ENCODE results near the gene ADRA2A.

Gene ADRA2A

DNA sequence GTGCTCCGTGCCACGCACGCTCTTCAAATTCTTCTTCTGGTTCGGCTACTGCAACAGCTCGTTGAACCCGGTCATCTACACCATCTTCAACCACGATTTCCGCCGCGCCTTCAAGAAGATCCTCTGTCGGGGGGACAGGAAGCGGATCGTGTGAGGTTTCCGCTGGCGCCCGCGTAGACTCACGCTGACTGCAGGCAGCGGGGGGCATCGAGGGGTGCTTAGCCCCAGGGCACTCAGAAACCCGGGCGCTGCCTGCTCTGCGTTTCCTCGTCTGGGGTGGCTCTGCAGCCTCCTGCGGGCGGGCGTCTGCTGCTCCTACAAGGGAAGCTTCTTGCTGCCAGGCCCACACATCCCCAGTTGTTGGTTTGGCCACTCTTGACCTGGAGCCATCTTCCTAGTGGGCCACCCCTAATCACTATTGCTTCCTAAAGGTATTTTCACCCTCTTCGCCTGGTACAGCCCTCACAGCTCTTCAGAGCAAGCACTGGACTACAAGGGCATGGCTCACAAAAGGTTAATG lies 2.5 kb downstream of the ADRA2A start:
- DNase-seq (ENCODE audit: low read depth, low spot score), result no peak

DNA sequence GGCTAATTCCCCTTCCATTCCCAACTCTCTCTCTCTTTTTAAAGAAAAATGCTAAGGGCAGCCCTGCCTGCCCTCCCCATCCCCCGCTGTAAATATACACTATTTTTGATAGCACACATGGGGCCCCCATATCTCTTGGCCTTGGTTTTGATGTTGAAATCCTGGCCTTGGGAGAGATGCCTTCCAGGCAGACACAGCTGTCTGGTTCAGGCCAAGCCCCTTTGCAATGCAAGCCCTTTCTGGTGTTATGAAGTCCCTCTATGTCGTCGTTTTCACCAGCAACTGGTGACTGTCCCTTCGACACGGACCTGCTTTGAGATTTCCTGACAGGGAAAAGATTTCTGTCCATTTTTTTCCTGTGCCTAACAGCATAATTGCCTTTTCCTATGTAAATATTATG lies 3.0 kb downstream of the ADRA2A start:
- H3K9me3 ChIP-seq (ENCODE audit: insufficient read depth, low read length), result peaks cover 5% of the 10 kb centered on the region; the same call in 1 of the 2 replicates
- no peak overlapping the region for H3K4me3 ChIP-seq (ENCODE audit: insufficient read length, low read depth)
- H3K4me1 ChIP-seq (ENCODE audit: insufficient read depth, insufficient read length), result peaks cover 6% of the 10 kb centered on the region
- no peaks in the 10 kb centered on the region for H3K36me3 ChIP-seq (ENCODE audit: insufficient read depth, insufficient read length, low read length)
- DNase-seq (ENCODE audit: low read depth, low spot score), result no peak
- TF ChIP-seq ZNF274 (IDR thresholded peaks at IDR 0.05; ENCODE audit: low read depth, low read length) (no peak), YY1 (IDR thresholded peaks at IDR 0.05; ENCODE audit: insufficient read depth, insufficient read length) (no peak), SUZ12 (IDR thresholded peaks at IDR 0.05; ENCODE audit: extremely low read depth, insufficient read depth, insufficient read length) (no peak)
- H3K9ac ChIP-seq (ENCODE audit: insufficient read length, low read depth), result no peak overlapping the region
- peaks cover 15% of the 10 kb centered on the region for H3K27me3 ChIP-seq (ENCODE audit: insufficient read depth, insufficient read length)

More for the DNA sequence above, 2.5 kb downstream of the ADRA2A start:
- Histone ChIP-seq H3K4me1 (ENCODE audit: insufficient read depth, insufficient read length) (peaks cover 6% of the 10 kb centered on the region), H3K4me3 (ENCODE audit: insufficient read length, low read depth) (no peak overlapping the region), H3K9me3 (ENCODE audit: insufficient read depth, low read length) (peaks cover 5% of the 10 kb centered on the region; the same call in 1 of the 2 replicates), H3K9ac (ENCODE audit: insufficient read length, low read depth) (no peak overlapping the region), H3K36me3 (ENCODE audit: insufficient read depth, insufficient read length, low read length) (no peaks in the 10 kb centered on the region), H3K27me3 (ENCODE audit: insufficient read depth, insufficient read length) (peaks cover 15% of the 10 kb centered on the region)
- no peak for TF ChIP-seq ZNF274 (IDR thresholded peaks at IDR 0.05; ENCODE audit: low read depth, low read length)

DNA sequence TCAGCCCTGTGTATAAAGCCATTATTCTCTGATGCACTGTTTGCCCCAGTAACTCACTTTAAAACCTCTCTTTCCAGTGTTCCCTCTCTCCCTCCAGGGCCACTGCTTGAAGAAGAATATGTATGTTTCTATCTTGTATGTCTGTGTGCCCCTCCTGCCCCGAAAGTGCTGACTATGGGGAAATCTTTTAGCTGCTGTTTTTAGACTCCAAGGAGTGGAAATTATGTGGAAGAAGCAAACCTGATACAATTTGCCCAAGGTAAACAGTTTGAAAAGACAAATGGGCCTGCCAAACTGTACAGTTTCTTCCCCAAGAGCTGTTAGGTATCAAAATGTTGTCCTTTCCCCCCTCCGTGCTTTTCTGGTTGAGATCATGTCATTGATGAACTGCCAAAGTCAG lies 3.4 kb downstream of the ADRA2A start:
- Histone ChIP-seq H3K9me3 (ENCODE audit: insufficient read depth, low read length) (peaks cover 5% of the 10 kb centered on the region; the same call in 1 of the 2 replicates), H3K36me3 (ENCODE audit: insufficient read depth, insufficient read length, low read length) (no peaks in the 10 kb centered on the region), H3K4me3 (ENCODE audit: insufficient read length, low read depth) (no peak overlapping the region), H3K4me1 (ENCODE audit: insufficient read depth, insufficient read length) (peaks cover 6% of the 10 kb centered on the region), H3K27me3 (ENCODE audit: insufficient read depth, insufficient read length) (peaks cover 12% of the 10 kb centered on the region), H3K9ac (ENCODE audit: insufficient read length, low read depth) (no peak overlapping the region)
- no peak for DNase-seq (ENCODE audit: low read depth, low spot score)
- no peak for TF ChIP-seq SUZ12 (IDR thresholded peaks at IDR 0.05; ENCODE audit: extremely low read depth, insufficient read depth, insufficient read length)
- no peak for TF ChIP-seq ZNF274 (IDR thresholded peaks at IDR 0.05; ENCODE audit: low read depth, low read length)
- TF ChIP-seq YY1 (IDR thresholded peaks at IDR 0.05; ENCODE audit: insufficient read depth, insufficient read length), result no peak

DNA sequence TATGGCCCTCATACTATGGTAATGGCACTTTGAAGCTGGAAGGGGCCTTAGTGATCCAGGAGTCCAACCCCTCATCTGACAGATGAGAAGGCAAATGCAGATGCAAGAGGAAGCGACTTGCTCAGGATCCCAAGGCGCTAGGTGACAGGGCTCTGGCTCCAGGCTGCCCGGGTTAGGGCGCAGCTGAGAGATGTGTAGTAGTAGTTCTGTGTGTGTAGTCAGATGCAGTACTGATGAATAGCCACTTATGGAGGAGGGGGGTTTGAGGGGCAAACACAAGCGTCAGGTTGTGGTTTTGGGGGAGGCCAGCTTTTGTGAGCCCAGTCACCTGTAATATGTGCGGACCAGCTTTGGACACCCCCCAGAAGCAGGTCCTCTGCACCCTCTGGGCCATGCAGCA lies 4.8 kb downstream of the ADRA2A start:
- no peak overlapping the region for H3K4me3 ChIP-seq (ENCODE audit: insufficient read length, low read depth)
- DNase-seq (ENCODE audit: low read depth, low spot score), result no peak
- no peak for TF ChIP-seq ZNF274 (IDR thresholded peaks at IDR 0.05; ENCODE audit: low read depth, low read length)
- no peak for TF ChIP-seq SUZ12 (IDR thresholded peaks at IDR 0.05; ENCODE audit: extremely low read depth, insufficient read depth, insufficient read length)
- TF ChIP-seq YY1 (IDR thresholded peaks at IDR 0.05; ENCODE audit: insufficient read depth, insufficient read length), result no peak
- H3K9me3 ChIP-seq (ENCODE audit: insufficient read depth, low read length), result peaks cover 5% of the 10 kb centered on the region; the same call in 1 of the 2 replicates
- no peak overlapping the region for H3K9ac ChIP-seq (ENCODE audit: insufficient read length, low read depth)
- H3K4me1 ChIP-seq (ENCODE audit: insufficient read depth, insufficient read length), result peaks cover 6% of the 10 kb centered on the region
- peaks cover 10% of the 10 kb centered on the region for H3K27me3 ChIP-seq (ENCODE audit: insufficient read depth, insufficient read length)
- H3K36me3 ChIP-seq (ENCODE audit: insufficient read depth, insufficient read length, low read length), result no peaks in the 10 kb centered on the region

DNA sequence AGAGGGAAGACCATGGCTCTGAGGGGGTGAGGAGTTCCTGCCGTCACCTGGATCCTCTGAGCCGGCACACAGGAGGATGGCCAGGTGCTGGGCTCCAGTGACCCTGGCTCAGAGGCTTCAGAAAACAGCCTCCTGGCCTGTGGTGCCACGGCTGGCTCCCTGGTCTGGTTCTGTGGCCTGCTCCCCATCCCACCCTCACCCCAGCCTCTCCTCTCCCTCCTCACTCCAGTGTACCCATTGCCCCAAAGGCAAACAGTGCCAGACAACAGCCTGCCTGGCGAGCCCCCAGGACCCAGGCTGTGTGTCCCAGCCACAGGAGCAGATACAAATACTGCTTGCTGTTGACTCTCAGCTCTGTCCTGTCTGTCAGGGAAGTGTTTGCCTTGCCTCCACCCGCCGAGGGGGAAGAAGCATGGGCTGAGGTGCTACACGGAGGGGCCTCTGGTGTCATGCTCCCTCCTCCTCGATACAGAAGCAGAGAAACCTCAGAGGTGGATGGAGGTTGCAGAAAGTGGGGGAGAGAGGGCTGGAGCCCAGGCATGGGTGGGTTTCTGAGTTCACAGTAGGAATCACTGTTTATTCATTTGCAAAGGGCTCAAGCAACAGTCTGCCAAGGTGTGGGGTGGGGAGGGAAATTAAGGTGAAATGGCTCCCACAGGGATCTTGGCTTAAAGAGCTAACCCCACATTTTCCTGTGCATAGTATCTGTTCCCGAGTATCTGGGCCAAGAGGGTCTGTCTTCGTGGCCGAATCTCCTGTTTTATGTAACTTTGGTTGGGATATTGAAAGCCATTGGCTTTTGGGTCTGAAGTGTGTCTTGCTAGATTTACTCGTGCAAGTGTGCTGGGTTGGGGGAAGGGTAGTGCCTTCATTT lies 5.5 kb downstream of the ADRA2A start:
- no peak for DNase-seq (ENCODE audit: low read depth, low spot score)
- TF ChIP-seq ZNF274 (IDR thresholded peaks at IDR 0.05; ENCODE audit: low read depth, low read length) (no peak), SUZ12 (IDR thresholded peaks at IDR 0.05; ENCODE audit: extremely low read depth, insufficient read depth, insufficient read length) (no peak), YY1 (IDR thresholded peaks at IDR 0.05; ENCODE audit: insufficient read depth, insufficient read length) (no peak)
- H3K4me3 ChIP-seq (ENCODE audit: insufficient read length, low read depth), result no peak overlapping the region

DNA sequence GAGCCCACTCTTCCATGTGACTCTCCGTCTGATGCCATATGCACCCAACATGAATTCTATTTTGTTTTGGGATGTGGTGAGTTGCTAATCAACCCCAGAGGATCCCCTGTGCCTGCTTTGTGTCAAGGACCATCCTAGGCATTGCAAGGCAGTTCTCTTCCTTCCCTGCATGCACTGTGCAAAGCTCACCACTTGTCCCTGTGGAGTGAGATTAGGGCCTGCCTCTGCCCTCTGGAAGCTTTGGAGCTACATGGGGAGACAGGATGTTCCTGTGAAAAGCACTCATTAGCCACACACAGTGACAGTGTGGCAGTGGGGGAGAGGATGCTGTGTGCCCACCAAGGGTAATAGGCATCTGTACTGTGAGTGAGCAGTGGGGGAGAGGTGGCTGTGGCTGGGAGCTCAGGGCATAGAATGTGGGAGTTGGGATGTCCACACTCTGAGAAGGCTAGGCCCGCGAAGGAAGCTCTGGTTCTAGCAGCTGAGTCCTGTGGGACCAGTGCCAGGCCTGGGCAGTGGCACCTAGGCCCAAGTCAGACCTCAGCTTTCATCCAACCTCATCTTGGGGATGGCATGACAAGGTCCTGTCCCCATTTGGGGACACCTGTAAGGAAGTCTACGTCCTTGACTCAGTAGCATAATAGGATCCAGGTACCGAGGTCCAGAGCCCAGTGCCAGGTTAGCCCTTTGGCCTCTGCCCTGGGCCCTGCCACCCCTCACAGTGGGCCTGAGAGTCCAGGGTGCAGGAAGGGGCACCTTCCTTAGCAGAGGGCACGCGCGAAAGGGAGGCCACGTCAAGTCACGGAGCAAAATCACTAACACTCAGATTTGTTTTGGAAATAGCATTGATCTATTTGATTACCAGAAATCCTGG lies 6.6 kb downstream of the ADRA2A start:
- Histone ChIP-seq H3K4me3 (ENCODE audit: insufficient read length, low read depth) (no peak overlapping the region), H3K36me3 (ENCODE audit: insufficient read depth, insufficient read length, low read length) (no peaks in the 10 kb centered on the region), H3K4me1 (ENCODE audit: insufficient read depth, insufficient read length) (peaks cover 4% of the 10 kb centered on the region), H3K9ac (ENCODE audit: insufficient read length, low read depth) (no peak overlapping the region), H3K9me3 (ENCODE audit: insufficient read depth, low read length) (peaks cover under 1% of the 10 kb centered on the region; the same call in 1 of the 2 replicates), H3K27me3 (ENCODE audit: insufficient read depth, insufficient read length) (peaks cover under 1% of the 10 kb centered on the region)
- DNase-seq (ENCODE audit: low read depth, low spot score), result no peak
- TF ChIP-seq ZNF274 (IDR thresholded peaks at IDR 0.05; ENCODE audit: low read depth, low read length) (no peak), SUZ12 (IDR thresholded peaks at IDR 0.05; ENCODE audit: extremely low read depth, insufficient read depth, insufficient read length) (no peak), YY1 (IDR thresholded peaks at IDR 0.05; ENCODE audit: insufficient read depth, insufficient read length) (no peak)

More for the DNA sequence above, 5.5 kb downstream of the ADRA2A start:
- H3K27me3 ChIP-seq (ENCODE audit: insufficient read depth, insufficient read length), result peaks cover 10% of the 10 kb centered on the region
- no peaks in the 10 kb centered on the region for H3K36me3 ChIP-seq (ENCODE audit: insufficient read depth, insufficient read length, low read length)
- H3K4me1 ChIP-seq (ENCODE audit: insufficient read depth, insufficient read length), result peaks cover 6% of the 10 kb centered on the region
- H3K9me3 ChIP-seq (ENCODE audit: insufficient read depth, low read length), result peaks cover 5% of the 10 kb centered on the region; the same call in 1 of the 2 replicates
- no peak overlapping the region for H3K9ac ChIP-seq (ENCODE audit: insufficient read length, low read depth)

Data from NT2/D1 (cell line).